GM18870 (cell line): ENCODE data around the gene LHFPL2.

ENCODE experiments used
- ATAC-seq: cut with Tn5 transposase; IDR thresholded peaks from one replicate; pipeline ENCODE4 v1.9.1; 2021; ENCODE audit warnings: moderate library complexity; ENCODE audit not compliant: unreplicated experiment

The LHFPL2 gene

GRCh38 chr5:78597068-78597973 is 51.3 kb downstream of the LHFPL2 start:
- no peak for ATAC-seq

GRCh38 chr5:78595458-78595921 is 53.1 kb downstream of the LHFPL2 start:
- no peak for ATAC-seq

GRCh38 chr5:78594610-78595457 is 53.7 kb downstream of the LHFPL2 start:
- ATAC-seq, result no peak

DNA sequence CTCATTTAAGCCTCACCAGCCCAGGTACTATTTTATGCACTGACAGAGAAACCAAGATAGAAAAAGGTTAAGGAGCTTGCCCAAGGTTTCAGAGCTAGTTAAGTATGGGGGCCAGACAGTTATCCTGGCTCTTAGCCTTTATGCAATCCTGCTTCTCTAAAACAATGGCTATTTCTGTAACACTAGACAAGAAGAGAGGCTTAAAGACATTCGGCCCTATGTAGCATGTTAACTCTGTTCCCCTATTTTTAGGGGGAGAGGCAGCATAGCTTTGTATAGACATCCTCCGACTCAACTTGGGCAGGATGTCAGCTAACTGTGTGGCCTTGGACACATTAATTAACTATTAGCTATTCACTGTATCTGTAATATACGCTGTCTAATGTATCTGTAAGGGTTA is 54.6 kb downstream of the LHFPL2 start:
- ATAC-seq, result no peak

DNA sequence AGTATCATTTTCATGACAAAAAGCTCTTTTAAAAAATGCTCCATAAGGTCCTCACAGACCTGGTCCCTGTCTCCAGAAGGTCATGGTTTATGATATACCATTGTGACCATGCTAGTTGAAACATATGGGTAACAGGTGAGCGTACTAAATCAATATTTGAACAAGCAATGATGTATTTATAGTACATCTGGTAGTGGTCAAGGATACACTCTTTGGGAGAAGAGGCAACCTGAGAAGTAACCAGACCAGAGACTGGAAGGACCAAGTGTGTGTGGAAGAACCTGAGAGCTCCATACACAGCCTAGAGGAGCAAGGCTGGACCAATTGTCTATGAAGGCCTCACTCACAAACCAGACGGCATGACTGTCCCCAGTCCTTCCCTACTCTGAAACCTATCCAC is 55.1 kb downstream of the LHFPL2 start:
- no peak for ATAC-seq

GRCh38 chr5:78592735-78593386 is 55.7 kb downstream of the LHFPL2 start:
- no peak for ATAC-seq

DNA sequence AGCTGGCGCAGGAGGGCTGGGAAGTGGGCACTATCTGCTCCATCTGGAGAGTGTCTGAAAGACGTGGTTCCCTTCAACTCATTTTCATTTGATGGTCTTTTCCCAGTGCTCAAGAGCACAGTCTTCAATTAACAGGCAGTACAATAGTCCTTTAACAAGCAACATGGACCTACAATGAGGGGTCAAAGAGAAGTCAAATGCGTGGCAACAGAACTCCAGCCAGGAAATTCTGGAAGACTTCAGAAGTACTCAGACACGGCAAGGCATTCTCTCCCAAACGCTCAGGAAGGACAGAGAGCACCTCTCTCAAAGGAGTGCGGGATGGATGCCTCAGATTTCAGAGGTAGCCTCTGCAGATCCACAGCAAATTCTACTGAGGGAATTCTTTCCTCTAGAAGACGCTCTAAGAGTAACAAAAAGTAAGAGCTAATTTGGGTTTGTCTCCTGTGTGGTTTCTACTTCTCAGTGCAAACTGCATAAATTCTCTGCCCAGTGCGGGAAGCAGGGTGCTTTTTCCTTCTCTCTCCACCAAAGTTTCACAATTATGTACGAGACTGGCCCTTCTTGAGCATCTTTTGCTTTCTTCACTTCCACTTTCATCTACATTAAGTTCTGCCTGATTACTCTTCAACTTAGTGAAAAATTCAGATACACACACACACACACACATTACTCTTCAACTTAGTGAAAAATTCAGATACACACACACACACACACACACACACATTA is 56.4 kb downstream of the LHFPL2 start:
- ATAC-seq, result peak; percentile 68

GRCh38 chr5:78591138-78591612 is 57.4 kb downstream of the LHFPL2 start:
- ATAC-seq, result no peak

- ATAC-seq, result no peak
Measured at GRCh38 chr5:78589923-78590322, 58.6 kb downstream of the LHFPL2 start.

GRCh38 chr5:78588507-78588906 is 60.1 kb downstream of the LHFPL2 start:
- ATAC-seq, result no peak

DNA sequence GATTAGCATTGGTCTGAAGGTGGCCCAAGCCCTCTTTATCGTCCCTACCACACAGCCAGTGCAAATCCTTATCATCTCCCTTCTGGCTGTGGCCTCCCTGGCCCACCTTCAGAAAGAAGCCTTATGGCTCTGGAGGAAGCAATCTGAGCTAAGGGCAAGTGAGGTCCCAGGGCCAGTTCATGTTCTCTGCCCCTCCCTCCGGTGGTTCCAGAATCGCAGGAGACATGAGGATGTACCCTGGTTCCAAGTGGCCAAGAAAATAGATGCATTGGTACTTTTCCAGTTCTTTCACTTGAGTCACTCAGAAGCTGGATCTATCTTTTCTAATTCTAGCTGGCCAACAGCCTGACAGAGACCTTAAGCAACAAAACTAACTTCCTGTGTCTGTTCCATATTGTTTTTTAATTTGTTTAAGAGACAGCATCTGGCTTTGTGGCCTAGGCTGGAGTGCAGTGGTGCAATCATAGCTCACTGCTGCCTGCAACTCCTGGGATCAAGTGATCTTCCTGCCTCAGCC is 60.7 kb downstream of the LHFPL2 start:
- ATAC-seq, result no peak

GRCh38 chr5:78587081-78587774 is 61.3 kb downstream of the LHFPL2 start:
- no peak for ATAC-seq

DNA sequence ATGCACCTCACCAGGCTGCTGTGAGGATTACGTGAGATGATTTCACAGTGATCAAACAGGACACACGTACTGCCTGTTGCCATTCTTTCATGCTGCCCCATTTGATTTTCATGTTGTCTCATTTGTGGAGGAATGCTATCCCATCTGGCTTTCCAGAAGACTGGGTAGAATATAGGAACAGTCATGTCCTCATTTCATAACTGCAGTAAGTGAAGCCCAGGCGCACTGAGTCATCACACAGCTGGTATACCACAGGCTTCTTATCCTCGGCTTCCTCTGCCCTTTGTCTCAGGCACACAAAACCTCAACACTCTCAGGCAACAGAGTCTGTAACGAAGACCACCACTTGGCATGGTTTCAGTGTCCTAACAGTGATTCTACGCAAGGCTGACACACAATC is 62.3 kb downstream of the LHFPL2 start:
- ATAC-seq, result no peak

DNA sequence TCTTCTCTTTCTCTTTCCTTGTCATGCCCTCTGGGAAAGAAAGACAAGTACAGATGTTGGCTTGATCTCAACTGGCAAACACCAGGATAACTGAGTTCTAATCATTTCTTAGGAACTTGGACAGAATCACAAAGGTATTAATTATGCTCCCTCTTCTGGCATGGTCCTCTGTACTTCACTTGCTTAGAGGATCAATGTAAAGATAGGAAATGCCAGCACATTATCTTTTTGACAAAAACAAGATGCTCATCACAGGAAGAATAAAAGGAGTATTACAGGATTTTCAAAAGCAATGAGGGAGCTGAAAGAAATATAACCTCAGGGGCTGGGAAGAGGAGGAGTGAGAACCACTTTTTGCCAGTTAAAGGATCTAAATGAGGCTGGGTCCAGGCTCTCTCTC is 70.6 kb downstream of the LHFPL2 start:
- no peak for ATAC-seq

DNA sequence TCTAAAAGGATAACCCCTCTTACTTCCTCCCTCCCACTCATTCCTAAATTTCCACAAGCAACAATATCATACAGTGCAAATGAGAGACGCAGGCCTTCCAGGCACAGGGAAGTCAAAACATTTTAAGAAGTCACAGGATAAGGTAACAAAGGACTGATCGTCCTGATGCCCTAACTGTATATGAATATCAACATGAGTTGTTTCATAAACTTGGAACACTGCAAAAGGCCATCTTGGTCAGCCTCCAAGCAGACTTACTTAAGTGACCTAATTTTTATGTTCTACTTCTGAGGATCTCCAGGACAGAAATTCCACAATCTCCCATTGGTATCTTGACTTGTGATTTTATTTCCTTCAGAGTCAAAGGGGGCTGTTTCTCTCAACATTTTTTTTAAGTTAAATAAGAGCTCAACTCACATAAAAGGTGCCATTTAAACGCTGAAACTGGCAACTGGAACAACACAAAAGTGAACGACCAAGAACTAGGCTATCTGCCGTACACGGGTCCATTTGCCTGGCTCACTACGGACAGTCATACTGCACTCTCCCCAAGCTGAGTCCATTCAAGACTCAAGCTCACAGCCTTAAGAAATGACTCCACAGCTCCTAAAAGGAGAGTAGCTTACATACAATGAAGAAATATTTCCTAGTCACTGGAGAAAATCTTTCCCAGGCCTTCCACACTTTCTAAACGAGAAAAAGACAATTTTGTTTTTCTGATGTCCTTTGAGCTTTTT is 71.3 kb downstream of the LHFPL2 start:
- no peak for ATAC-seq

GRCh38 chr5:78576376-78576775 is 72.2 kb downstream of the LHFPL2 start:
- ATAC-seq, result no peak

DNA sequence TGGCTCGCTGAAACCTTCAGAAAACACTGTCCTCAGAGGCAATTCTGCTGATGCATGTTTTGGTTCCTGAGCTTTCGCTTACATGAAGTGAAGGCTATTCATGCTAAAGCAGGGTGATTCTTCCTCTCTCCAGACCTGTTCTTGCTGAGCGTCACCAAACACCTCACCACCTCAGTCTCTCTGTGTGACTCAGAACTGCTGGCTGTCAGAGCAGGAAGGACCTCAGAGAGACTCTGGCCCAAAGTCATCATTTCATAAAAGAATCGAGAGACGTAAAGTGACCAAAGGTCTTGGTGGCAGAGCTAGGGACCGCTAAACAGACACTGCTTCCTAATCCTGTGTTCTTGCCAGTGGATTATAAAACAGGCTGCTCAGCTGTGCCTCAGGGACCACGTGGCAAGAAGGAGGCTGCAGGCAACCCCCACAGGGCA is 73.8 kb downstream of the LHFPL2 start:
- ATAC-seq, result no peak

- no peak for ATAC-seq
Measured at GRCh38 chr5:78574131-78574673, 74.4 kb downstream of the LHFPL2 start.

DNA sequence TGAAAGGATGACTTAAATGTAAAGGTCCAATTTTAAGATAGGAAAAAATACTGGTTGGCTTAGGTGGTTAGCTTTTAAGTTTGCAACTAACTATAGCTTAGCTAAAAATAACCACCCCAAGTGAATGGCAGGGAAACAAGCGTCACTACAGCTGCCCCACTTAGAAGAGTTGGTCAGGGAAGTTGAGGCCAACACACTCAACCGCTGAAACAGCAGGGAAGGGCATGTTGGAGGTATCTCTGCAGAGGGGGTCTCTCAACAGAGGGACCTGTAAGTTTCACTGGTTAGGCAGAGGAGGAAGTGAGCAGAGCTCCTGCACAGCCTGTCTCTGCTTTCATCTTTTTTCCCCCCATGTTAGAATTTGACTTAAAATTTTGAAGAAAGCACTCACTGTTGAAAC is 75.3 kb downstream of the LHFPL2 start:
- ATAC-seq, result peak; percentile 48
